Measurements from ENCODE around the gene ENOX2.

Gene ENOX2

GRCh38 chrX:130623518-130623917 lies 279.5 kb downstream of the ENOX2 start:
- DNase-seq (ENCODE audit: low spot score): no peak

- no peak for DNase-seq (ENCODE audit: low spot score)
Observed at GRCh38 chrX:130615941-130616340, 287.1 kb downstream of the ENOX2 start.

- no peak for DNase-seq (ENCODE audit: low spot score)
Observed at GRCh38 chrX:130607431-130607830, 295.6 kb downstream of the ENOX2 start.

GRCh38 chrX:130606425-130606824 lies 296.6 kb downstream of the ENOX2 start:
- DNase-seq (ENCODE audit: low spot score): no peak

- DNase-seq (ENCODE audit: low spot score): no peak
Observed at GRCh38 chrX:130604882-130605281, 298.1 kb downstream of the ENOX2 start.

GRCh38 chrX:130594453-130594916 lies 308.5 kb downstream of the ENOX2 start:
- no peak for DNase-seq (ENCODE audit: low spot score)

- DNase-seq (ENCODE audit: low spot score): no peak
Observed at GRCh38 chrX:130593911-130594310, 309.1 kb downstream of the ENOX2 start.

GRCh38 chrX:130592204-130592603 lies 310.8 kb downstream of the ENOX2 start:
- DNase-seq (ENCODE audit: low spot score): no peak

GRCh38 chrX:130578906-130579305 lies 324.1 kb downstream of the ENOX2 start:
- no peak for DNase-seq (ENCODE audit: low spot score)

- DNase-seq (ENCODE audit: low spot score): no peak
Observed at GRCh38 chrX:130577431-130577830, 325.6 kb downstream of the ENOX2 start.

- DNase-seq (ENCODE audit: low spot score): peak; percentile 13
Observed at GRCh38 chrX:130575831-130576389, 327.1 kb downstream of the ENOX2 start.
